Measurements from ENCODE around the gene PFKP.

DNA sequence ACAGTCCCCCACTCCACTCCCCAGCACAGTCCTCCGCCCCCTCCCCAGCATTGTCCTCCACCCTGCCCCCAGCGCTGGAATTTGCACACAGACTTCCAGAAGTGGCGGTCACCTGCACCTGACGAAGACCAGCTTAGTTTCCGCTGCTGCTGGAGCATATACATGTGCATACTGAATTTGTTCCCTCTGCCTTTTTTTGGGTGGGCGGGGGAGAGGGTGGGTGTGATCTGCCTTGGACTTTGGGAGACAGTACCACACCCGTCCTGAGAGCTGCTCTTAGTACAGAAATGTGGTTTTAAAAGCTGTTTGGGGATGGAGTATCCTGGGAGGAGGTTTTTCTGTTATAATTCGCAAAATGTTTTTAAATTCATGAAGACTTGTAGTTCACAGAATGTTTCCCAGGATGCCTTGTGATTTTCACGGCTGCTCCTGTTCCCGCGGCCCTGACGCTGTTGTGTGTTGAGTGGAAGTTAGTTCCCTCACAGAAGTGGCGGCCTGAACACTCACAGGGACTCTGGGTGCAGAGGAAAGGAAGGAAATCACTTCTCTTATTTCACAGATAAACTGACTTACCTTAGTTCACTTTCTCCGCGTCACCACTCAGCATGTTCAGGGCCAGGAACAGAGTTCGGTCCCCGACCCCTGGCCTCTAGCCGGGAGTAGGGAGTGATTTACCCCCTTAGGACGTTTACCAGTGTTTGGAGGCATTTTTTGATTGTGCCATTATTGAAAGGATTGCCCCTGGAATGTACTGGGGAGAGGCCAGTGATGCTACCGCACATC is 18.6 kb downstream of the PFKP start:
- TF ChIP-seq POLR2AphosphoS5 (IDR thresholded peaks at IDR 0.05; ENCODE audit: low read depth, low read length) (no peak), SIN3A (IDR thresholded peaks at IDR 0.05; ENCODE audit: borderline replicate concordance, insufficient read depth, low read depth, low read length) (no peak)
- TF ChIP-seq, protein P1, sequence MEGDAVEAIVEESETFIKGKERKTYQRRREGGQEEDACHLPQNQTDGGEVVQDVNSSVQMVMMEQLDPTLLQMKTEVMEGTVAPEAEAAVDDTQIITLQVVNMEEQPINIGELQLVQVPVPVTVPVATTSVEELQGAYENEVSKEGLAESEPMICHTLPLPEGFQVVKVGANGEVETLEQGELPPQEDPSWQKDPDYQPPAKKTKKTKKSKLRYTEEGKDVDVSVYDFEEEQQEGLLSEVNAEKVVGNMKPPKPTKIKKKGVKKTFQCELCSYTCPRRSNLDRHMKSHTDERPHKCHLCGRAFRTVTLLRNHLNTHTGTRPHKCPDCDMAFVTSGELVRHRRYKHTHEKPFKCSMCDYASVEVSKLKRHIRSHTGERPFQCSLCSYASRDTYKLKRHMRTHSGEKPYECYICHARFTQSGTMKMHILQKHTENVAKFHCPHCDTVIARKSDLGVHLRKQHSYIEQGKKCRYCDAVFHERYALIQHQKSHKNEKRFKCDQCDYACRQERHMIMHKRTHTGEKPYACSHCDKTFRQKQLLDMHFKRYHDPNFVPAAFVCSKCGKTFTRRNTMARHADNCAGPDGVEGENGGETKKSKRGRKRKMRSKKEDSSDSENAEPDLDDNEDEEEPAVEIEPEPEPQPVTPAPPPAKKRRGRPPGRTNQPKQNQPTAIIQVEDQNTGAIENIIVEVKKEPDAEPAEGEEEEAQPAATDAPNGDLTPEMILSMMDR (IDR thresholded peaks at IDR 0.05): no peak
- TF ChIP-seq, protein P2, sequence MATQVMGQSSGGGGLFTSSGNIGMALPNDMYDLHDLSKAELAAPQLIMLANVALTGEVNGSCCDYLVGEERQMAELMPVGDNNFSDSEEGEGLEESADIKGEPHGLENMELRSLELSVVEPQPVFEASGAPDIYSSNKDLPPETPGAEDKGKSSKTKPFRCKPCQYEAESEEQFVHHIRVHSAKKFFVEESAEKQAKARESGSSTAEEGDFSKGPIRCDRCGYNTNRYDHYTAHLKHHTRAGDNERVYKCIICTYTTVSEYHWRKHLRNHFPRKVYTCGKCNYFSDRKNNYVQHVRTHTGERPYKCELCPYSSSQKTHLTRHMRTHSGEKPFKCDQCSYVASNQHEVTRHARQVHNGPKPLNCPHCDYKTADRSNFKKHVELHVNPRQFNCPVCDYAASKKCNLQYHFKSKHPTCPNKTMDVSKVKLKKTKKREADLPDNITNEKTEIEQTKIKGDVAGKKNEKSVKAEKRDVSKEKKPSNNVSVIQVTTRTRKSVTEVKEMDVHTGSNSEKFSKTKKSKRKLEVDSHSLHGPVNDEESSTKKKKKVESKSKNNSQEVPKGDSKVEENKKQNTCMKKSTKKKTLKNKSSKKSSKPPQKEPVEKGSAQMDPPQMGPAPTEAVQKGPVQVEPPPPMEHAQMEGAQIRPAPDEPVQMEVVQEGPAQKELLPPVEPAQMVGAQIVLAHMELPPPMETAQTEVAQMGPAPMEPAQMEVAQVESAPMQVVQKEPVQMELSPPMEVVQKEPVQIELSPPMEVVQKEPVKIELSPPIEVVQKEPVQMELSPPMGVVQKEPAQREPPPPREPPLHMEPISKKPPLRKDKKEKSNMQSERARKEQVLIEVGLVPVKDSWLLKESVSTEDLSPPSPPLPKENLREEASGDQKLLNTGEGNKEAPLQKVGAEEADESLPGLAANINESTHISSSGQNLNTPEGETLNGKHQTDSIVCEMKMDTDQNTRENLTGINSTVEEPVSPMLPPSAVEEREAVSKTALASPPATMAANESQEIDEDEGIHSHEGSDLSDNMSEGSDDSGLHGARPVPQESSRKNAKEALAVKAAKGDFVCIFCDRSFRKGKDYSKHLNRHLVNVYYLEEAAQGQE (IDR thresholded peaks at IDR 0.05; ENCODE audit: insufficient read depth in 1 of 2, low read depth in 2 of 2, low read length in 1 of 2): no peak
